ENCODE data around the gene PUM2.
A peak's percentile ranks its signal among the peaks of the same experiment; 100 is the strongest.
"Not testable (repeated sequence)": the region's sequence is repeated elsewhere in the genome, so short reads cannot be mapped to it uniquely, and the experiment has no call there.

PUM2 gene

GRCh38 chr2:20350753-20351554 lies at the start of gene PUM2:
TSS of gene PUM2 (minus strand) at chr2:20350844. CDS start at chr2:20327360, 23,484 bp downstream.
- peak; percentile 91 for DNase-seq (ENCODE audit: low spot score)

- no peak for DNase-seq (ENCODE audit: low spot score)
Observed at GRCh38 chr2:20400306-20400705, 49.7 kb upstream of the PUM2 start.

GRCh38 chr2:20398956-20399567 lies 48.4 kb upstream of the PUM2 start:
- DNase-seq (ENCODE audit: low spot score) = no peak

GRCh38 chr2:20397811-20398447 lies 47.3 kb upstream of the PUM2 start:
- no peak for DNase-seq (ENCODE audit: low spot score)

- no peak for DNase-seq (ENCODE audit: low spot score)
Observed at GRCh38 chr2:20396356-20397000, 45.8 kb upstream of the PUM2 start.

GRCh38 chr2:20393986-20394385 lies 43.3 kb upstream of the PUM2 start:
- DNase-seq (ENCODE audit: low spot score) = no peak

- no peak for DNase-seq (ENCODE audit: low spot score)
Observed at GRCh38 chr2:20391951-20392699, 41.5 kb upstream of the PUM2 start.

- DNase-seq (ENCODE audit: low spot score) = no peak
Observed at GRCh38 chr2:20390524-20391123, 40.0 kb upstream of the PUM2 start.

GRCh38 chr2:20384953-20385352 lies 34.3 kb upstream of the PUM2 start:
- DNase-seq (ENCODE audit: low spot score) = no peak

- DNase-seq (ENCODE audit: low spot score) = no peak
Observed at GRCh38 chr2:20382965-20383810, 32.5 kb upstream of the PUM2 start.

- peak; percentile 36 for DNase-seq (ENCODE audit: low spot score)
Observed at GRCh38 chr2:20381457-20381856, 30.8 kb upstream of the PUM2 start.

GRCh38 chr2:20378891-20379519 lies 28.4 kb upstream of the PUM2 start:
- DNase-seq (ENCODE audit: low spot score) = peak; percentile 52

- no peak for DNase-seq (ENCODE audit: low spot score)
Observed at GRCh38 chr2:20378341-20378740, 27.7 kb upstream of the PUM2 start.

- DNase-seq (ENCODE audit: low spot score) = no peak
Observed at GRCh38 chr2:20377741-20378140, 27.1 kb upstream of the PUM2 start.

- DNase-seq (ENCODE audit: low spot score) = not testable (repeated sequence)
Observed at GRCh38 chr2:20374982-20375381, 24.3 kb upstream of the PUM2 start.

- DNase-seq (ENCODE audit: low spot score) = no peak
Observed at GRCh38 chr2:20372896-20373640, 22.4 kb upstream of the PUM2 start.

GRCh38 chr2:20371323-20372025 lies 20.8 kb upstream of the PUM2 start:
- DNase-seq (ENCODE audit: low spot score) = no peak

- no peak for DNase-seq (ENCODE audit: low spot score)
Observed at GRCh38 chr2:20370191-20370590, 19.5 kb upstream of the PUM2 start.

GRCh38 chr2:20369366-20369765 lies 18.7 kb upstream of the PUM2 start:
- no peak for DNase-seq (ENCODE audit: low spot score)
